Omental fat pad (tissue), 4 donors: ENCODE measurements around the gene LPIN3. TPM values are rescaled to one million over a fixed set of nuclear protein-coding genes. Genes with fewer than 3 reads are reported as not detected.

ENCODE experiments used
- ATAC-seq: fragments of 150-250 bp; one replicate; pipeline ENCODE4 v1.9.1; 2016; ENCODE audit warnings: mild to moderate bottlenecking, moderate library complexity; ENCODE audit not compliant: low FRiP score
- DNase-seq: peaks from one replicate; pipeline ENCODE4 v3.0.0-alpha.2; 2019; ENCODE audit warnings: low spot score
- CTCF ChIP-seq, 3 donors: fragments of 450-650 bp; IDR thresholded peaks; one replicate each; pipeline ENCODE4 v1.5.1; 2016 to 2017; ENCODE audit warnings: antibody characterized with exemption in 3 of 3, mild to moderate bottlenecking in 3 of 3, moderate library complexity in 2 of 3
- total RNA-seq, 4 donors: library from RNA; depleted of rRNA; stranded (reverse); fragments of >200 nt; gene quantifications; one replicate each; pipeline ENCODE4 v1.1.0, GENCODE V29; 2016

Gene LPIN3
- total RNA-seq, 4 donors from 2014 or later, result 17.2 to 51.2 (median 34.2) TPM

DNA sequence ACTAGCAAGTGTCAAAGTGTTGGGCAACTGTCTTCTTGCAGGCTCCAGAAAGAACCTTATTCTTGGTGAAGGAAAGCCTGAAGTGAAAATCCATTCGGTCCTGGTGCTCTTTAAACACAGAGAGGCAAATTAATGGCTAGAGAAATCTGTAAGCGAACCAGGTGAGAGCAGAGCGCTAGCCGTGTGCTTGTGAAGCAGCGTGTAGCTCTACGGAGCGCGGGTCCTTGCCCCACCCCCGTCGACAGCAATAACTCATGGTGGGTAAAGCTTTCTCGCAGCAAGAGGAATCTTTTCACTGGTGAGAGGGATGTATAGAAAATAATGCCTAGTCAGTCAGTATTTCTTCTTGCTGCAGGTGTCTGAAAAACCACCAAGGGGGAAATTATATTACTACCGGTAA lies 63.0 kb downstream of the LPIN3 start:
- no peak for ATAC-seq

GRCh38 chr20:41405436-41405835 lies 64.8 kb downstream of the LPIN3 start:
- DNase-seq (no peak), ATAC-seq (no peak)
- TF ChIP-seq CTCF (IDR thresholded peaks at IDR 0.05), result no peak

More for the DNA sequence above, 63.0 kb downstream of the LPIN3 start:
- no peak for DNase-seq
- no peak for TF ChIP-seq CTCF (IDR thresholded peaks at IDR 0.05)

- ATAC-seq (no peak), DNase-seq (no peak)
- TF ChIP-seq CTCF (IDR thresholded peaks at IDR 0.05), result no peak
Observed at GRCh38 chr20:41406353-41406752, 65.7 kb downstream of the LPIN3 start.

- ATAC-seq (no peak), DNase-seq (no peak)
- no peak for TF ChIP-seq CTCF (IDR thresholded peaks at IDR 0.05)
Observed at GRCh38 chr20:41406896-41407444, 66.3 kb downstream of the LPIN3 start.

GRCh38 chr20:41407607-41408006 lies 67.0 kb downstream of the LPIN3 start:
- ATAC-seq (no peak), DNase-seq (no peak)
- TF ChIP-seq CTCF (IDR thresholded peaks at IDR 0.05), result no peak

- DNase-seq (no peak), ATAC-seq (no peak)
- TF ChIP-seq CTCF (IDR thresholded peaks at IDR 0.05), result no peak
Observed at GRCh38 chr20:41408156-41408794, 67.7 kb downstream of the LPIN3 start.

GRCh38 chr20:41408986-41409385 lies 68.4 kb downstream of the LPIN3 start:
- DNase-seq, result no peak
- no peak for ATAC-seq
- no peak for TF ChIP-seq CTCF (IDR thresholded peaks at IDR 0.05)
